ENCODE results near the gene CHST11.

The CHST11 gene

DNA sequence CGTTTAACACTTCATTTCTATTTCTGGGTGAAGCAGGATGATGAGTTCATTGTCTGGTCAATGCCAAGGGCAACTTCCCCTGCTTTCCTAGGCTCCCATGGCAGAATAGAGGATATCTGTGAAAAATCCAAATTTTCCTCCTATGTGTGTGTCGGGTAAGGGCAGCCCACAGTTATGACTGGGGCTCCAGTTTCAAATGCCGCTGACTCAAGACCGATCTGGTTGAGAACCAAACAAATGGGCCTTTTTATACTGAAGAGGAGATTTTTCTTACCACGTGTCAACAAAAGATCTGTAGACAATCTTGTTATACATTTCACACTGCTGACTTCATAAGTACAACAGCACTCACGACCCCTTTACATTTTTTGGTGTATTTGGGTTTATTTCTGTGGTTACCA is 120.8 kb downstream of the CHST11 start:
- in situ Hi-C loops (cut with MboI; ENCODE audit: low sequenced_read_pairs): no loop called here

- in situ Hi-C loops (cut with MboI; ENCODE audit: low sequenced_read_pairs): no loop called here
Measured at GRCh38 chr12:104578453-104578852, 121.7 kb downstream of the CHST11 start.

DNA sequence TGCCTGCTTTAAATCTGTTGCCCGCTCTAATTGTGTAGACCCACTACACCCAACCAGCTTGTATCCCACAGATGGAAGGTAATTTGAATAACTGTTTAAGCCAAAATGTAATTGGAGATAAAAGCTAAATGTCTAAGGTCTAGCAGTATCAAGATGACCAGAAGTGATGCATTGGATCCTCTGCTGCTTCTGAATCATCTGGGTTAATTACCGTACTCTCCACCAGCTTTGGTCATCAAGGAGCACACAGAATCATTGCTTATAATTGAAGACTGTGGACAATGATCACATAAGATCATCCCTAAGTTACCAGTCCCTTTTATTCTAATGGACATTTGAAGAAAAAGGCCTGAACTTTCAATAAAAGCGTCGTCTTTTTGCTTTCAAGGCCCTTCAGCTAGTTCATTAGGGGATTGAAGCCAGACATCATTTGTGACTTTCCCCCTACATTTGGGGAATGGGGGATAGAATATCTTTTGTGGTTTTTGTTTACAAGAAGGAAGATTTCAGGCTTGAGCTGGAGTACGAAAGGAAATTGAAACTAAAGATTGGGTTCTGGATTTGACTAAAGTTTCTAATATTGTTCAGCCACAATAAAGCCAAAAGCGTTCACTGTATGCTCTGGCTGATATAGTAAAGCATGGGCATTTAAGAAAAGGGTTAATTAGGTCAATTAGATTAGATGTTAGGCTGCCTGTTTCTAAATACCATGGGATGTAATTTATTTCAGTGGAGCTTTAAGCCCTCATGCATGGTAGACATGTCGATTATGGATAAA is 123.2 kb downstream of the CHST11 start:
- in situ Hi-C loops (cut with MboI; ENCODE audit: low sequenced_read_pairs): no loop called here

- in situ Hi-C loops (cut with MboI; ENCODE audit: low sequenced_read_pairs): no loop called here
Measured at GRCh38 chr12:104581005-104581570, 124.3 kb downstream of the CHST11 start.

DNA sequence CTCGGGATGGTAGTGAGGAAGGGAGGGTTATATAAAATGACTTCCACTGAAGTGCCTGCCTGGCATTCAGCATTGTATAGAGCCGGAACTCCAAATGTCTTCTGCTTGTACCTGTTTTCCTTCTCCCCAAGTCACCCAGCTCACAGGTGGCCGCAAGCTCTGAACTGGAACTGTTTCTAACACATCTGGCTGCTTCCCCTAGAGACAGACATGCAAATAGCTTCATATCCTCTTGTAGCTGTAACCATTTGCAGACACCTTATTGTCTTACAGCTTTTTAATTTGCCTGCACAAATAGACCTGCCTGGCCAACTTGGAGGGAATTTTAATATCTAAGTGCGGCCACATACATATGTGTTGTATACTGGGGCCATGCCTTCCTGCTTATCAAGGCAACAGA is 126.0 kb downstream of the CHST11 start:
- in situ Hi-C loops (cut with MboI; ENCODE audit: low sequenced_read_pairs): no loop called here

DNA sequence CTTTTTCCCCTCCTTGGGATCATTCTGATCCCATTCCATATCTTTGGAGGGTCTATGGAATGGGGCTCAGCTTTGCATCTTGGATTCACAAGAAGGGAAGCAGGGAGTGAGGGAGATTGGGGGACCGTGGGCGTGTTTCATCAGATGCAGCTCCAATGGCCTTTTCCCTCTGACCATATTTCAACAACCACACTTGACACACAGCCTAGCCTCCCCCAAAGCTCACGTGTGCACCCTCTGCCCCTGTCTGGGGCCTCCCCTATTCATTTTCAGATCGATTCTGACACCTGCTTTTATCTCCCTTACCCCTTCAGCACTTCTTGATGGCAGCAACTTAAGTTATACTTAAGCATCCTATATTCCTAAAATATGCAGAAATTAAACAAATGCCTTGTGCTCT is 126.6 kb downstream of the CHST11 start:
- in situ Hi-C loops (cut with MboI; ENCODE audit: low sequenced_read_pairs): no loop called here

GRCh38 chr12:104585448-104586055 is 128.8 kb downstream of the CHST11 start:
- in situ Hi-C loops (cut with MboI; ENCODE audit: low sequenced_read_pairs): no loop called here

DNA sequence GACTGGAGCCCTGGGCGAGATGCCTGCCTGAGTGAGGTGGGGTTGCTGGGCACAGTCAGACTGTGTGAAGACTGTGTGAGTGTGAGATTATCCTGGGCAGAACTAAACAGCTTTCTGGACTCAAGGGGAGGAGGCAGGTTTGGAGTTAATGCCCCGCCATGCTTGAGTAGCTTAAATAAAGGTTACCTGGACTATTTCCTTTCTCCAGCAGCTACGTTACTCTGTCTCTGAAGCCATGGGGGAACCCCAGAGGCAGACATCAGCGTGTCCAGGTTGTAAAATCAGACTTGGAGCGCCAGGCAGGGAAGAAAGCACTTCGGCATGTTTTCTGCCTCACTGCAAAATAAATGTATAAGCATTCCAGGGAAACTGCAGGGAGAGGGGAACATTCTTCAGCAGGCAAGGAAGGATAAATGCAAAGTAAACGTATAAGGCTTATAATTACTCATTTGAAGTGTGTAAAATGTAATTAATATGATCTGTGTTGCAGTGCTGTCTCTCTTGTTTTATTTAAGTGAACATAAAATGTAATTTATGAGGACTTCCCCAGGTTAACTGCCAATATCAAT is 129.7 kb downstream of the CHST11 start:
- in situ Hi-C loops (cut with MboI; ENCODE audit: low sequenced_read_pairs): no loop called here

- in situ Hi-C loops (cut with MboI; ENCODE audit: low sequenced_read_pairs): no loop called here
Measured at GRCh38 chr12:104588047-104588920, 131.5 kb downstream of the CHST11 start.

GRCh38 chr12:104588921-104589590 is 132.3 kb downstream of the CHST11 start:
- in situ Hi-C loops (cut with MboI; ENCODE audit: low sequenced_read_pairs): no loop called here

DNA sequence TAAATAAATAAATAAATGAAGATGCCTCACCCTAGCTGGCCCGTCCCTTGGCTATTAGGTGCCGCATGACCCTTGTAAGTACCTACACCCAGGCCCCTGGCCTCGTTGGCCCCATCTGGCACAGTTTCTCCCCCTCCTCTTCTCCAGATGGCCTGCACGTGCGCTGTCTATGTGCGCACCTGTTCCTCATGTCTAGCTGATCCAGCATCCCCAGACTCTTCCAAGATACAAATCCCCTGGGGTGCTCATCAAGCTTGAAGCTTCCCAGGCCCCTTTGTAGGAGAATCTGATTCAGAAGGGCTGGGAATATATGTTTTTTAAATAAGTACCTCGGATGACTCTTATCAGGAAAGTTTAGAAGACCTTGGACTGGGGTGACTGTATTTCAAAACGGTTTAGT is 133.3 kb downstream of the CHST11 start:
- in situ Hi-C loops (cut with MboI; ENCODE audit: low sequenced_read_pairs): no loop called here

GRCh38 chr12:104591257-104591885 is 134.6 kb downstream of the CHST11 start:
- in situ Hi-C loops (cut with MboI; ENCODE audit: low sequenced_read_pairs): no loop called here

GRCh38 chr12:104593482-104593881 is 136.7 kb downstream of the CHST11 start:
- in situ Hi-C loops (cut with MboI; ENCODE audit: low sequenced_read_pairs): no loop called here

DNA sequence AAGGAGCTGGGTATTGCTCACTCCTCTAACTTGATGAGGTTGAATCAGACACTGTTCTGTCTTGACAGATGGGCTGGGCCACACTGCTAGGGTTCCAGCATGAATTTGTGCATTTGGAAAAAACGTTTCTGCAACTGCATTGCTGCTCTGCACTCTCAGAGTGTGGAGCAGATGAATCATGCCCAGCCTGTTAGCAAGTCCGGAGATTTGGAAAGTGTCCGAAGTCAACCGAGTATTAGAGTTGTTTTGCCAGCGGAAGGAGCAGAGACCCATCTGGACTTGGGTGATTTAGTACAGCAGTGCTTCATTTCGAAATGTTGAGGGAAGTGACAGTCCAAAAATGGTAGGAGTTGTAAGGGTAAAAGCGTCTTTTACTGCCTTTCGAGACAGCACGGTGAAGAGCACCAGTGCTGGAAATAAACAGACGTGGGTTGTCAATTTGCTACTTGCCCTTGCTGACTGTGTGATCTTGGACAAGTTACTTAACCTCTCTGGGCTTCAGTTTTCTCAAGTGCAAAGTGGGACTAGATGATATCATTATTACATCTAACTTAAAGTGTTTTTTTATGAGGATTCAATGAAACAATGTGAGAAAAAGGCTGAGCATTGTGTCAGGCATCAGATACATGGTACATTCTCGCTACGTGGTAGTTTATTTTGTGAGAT is 139.5 kb downstream of the CHST11 start:
- in situ Hi-C loops (cut with MboI; ENCODE audit: low sequenced_read_pairs): no loop called here

- in situ Hi-C loops (cut with MboI; ENCODE audit: low sequenced_read_pairs): no loop called here
Measured at GRCh38 chr12:104596898-104597843, 140.4 kb downstream of the CHST11 start.

DNA sequence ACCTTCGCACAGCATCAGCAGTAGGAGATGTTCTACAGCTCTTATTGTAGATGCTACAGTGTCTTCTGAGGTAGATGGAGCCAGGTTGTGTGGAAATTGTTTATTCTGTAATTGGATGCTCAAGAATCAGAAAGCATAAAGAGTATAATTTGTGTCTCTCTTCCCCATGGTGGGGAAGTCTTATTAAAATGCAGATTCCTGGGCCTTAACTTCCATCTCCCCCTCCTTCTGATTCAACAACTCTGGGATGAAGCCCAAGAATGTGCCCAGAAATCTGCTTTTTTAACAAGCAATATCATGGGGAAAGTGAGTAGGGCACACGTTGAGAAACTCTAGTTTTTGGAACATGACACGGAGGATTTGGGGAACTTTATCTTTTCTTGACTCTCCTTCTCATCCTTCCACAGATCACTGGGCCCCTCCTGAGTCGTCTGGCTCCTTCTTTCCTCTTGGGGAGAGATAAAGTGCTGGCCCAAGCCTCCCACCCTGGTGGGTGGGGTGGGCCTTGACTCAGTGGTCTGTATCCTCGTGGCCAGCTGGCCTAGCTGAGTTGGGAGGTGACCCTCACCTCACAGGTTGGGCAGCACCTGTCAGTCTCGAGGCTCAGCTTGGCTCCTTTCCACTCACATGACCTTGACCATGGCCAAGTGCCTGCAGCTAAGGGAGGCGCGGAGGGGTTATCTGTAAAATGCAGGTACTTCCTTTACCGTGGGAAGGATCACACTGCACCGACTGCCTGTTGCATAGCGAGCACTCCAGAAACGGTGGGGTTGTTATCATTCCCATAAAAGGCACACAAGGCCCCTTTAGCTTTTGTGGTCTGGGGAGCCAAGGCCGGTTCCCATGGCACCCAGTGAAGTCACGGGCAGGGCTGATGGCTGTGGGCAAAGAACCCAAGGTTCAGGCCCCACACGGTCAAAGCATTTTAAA is 141.9 kb downstream of the CHST11 start:
- in situ Hi-C loops (cut with MboI; ENCODE audit: low sequenced_read_pairs): no loop called here

Measured in hTERT RPE-1 (cell line).